A673 (cell line): ENCODE measurements around the gene ATP2B2. TPM values are rescaled to one million over a fixed set of nuclear protein-coding genes. Genes with fewer than 3 reads are reported as not detected.

ENCODE experiments used
- BruUV-seq: library from RNA; stranded (reverse); fragments of 400-500 nt; replicated peaks from 2 replicates; lab custom pipeline; 2021; lab: Mats Ljungman, UMichigan
- CTCF ChIA-PET: fragments of 300-600 bp; sonication (Branson Sonifier 250); formaldehyde crosslinking; loops from one replicate; lab custom pipeline; 2022; ENCODE audit warnings: antibody characterized with exemption; lab: Charles Lee
- POLR2A ChIA-PET: fragments of 300-600 bp; sonication (Branson Sonifier 250); formaldehyde crosslinking; loops from one replicate; lab custom pipeline; 2022; ENCODE audit warnings: antibody characterized with exemption; ENCODE audit not compliant: low non-redundant PET; lab: Charles Lee
- DNase-seq: peaks from one replicate; pipeline ENCODE4 v3.0.0-alpha.2; 2015; ENCODE audit warnings: low spot score
- H3K27ac ChIP-seq: fragments of 200-600 bp; sonication (generic); 2 replicates; pipeline ENCODE4 v1.5.1; 2016; ENCODE audit warnings: mixed run types, low read depth, mild to moderate bottlenecking, mixed read lengths, antibody characterized with exemption, low read length; ENCODE audit not compliant: poor library complexity, severe bottlenecking
- H3K27me3 ChIP-seq: fragments of 200-600 bp; sonication (generic); replicated peaks from 2 replicates; pipeline ENCODE4 v1.6.1; 2017; ENCODE audit warnings: mixed run types, low read depth, mild to moderate bottlenecking, mixed read lengths, antibody characterized with exemption, low read length; ENCODE audit not compliant: insufficient read depth, poor library complexity
- H3K36me3 ChIP-seq: fragments of 200-600 bp; sonication (generic); 2 replicates; pipeline ENCODE4 v1.6.1; 2016; ENCODE audit warnings: mixed run types, mild to moderate bottlenecking, mixed read lengths, antibody characterized with exemption, low read length; ENCODE audit not compliant: insufficient read depth, poor library complexity, severe bottlenecking
- H3K4me1 ChIP-seq: fragments of 200-600 bp; sonication (generic); 2 replicates; pipeline ENCODE4 v1.6.1; 2017; ENCODE audit warnings: mixed run types, mild to moderate bottlenecking, mixed read lengths, antibody characterized with exemption, low read length; ENCODE audit not compliant: insufficient read depth, poor library complexity, severe bottlenecking
- H3K4me3 ChIP-seq: fragments of 200-600 bp; sonication (generic); 2 replicates; pipeline ENCODE4 v1.5.1; 2016; ENCODE audit warnings: low read depth, mixed run types, mild to moderate bottlenecking, mixed read lengths, low read length; ENCODE audit not compliant: poor library complexity, severe bottlenecking
- H3K9me3 ChIP-seq: fragments of 200-600 bp; sonication (generic); 2 replicates; pipeline ENCODE4 v1.6.1; 2016; ENCODE audit warnings: mixed run types, low read depth, mild to moderate bottlenecking, mixed read lengths, antibody characterized with exemption, low read length; ENCODE audit not compliant: poor library complexity, severe bottlenecking
- EZH2 ChIP-seq: fragments of 200-600 bp; sonication (generic); IDR thresholded peaks from 2 replicates; pipeline ENCODE4 v1.6.1; 2017; ENCODE audit warnings: borderline replicate concordance, low read depth, mild to moderate bottlenecking, mixed read lengths, antibody characterized with exemption, low read length; ENCODE audit not compliant: poor library complexity, severe bottlenecking
- intact Hi-C: fragments of 100-400 bp; cut with micrococcal nuclease; formaldehyde crosslinking; loops from one replicate; pipeline ENCODE4 v1.10.0; 2022; ENCODE audit not compliant: unreplicated experiment
- total RNA-seq: library from RNA; stranded (reverse); gene quantifications from 2 replicates; pipeline ENCODE4 v1.2.3, GENCODE V29; 2021
- TF ChIP-seq, protein P1 (sequence below): fragments of 300-800, 200-600 bp; sonication (generic); conservative IDR thresholded peaks from 2 replicates; pipeline ENCODE4 v1.5.1; 2017; ENCODE audit warnings: low read depth, mild to moderate bottlenecking, antibody characterized with exemption, low read length, moderate library complexity, mixed read lengths

ATP2B2 gene
- total RNA-seq, 1 experiment from 2014 or later: 0.17 TPM

DNA sequence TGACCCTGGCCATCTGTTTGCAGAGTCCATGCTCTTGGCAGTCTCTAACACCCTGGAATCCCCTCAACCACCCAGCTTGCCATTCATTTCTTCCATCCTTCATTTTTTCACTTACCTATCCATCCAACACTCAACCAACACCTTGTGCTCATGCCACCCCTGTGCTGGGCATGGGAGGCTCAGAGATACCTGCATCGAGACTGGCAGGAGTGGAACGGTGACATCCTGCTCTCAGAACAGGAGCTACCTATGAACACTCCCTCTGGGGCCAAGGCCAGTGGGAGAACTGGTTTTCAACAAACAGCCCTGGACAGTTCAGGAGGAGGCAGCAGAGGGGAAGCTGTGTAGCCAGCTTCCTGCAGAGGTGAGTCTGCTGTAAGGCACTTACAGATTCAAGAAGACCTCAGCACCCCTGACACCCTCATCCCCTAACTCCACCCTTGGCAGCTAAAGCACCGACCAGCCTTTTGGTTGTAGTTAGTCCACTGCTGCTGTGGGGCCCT, 19.5 kb upstream of the ATP2B2 start:
- Histone ChIP-seq H3K4me3 (no peak overlapping the region), H3K36me3 (no peaks in the 10 kb centered on the region), H3K27me3 (peaks cover 47% of the 10 kb centered on the region), H3K27ac (no peak overlapping the region), H3K9me3 (no peaks in the 10 kb centered on the region), H3K4me1 (no peaks in the 10 kb centered on the region)
- intact Hi-C loops: no loop called here
- no peak for DNase-seq
- ChIA-PET POLR2A (no interaction called here), CTCF (no interaction called here)
- TF ChIP-seq, protein P1, sequence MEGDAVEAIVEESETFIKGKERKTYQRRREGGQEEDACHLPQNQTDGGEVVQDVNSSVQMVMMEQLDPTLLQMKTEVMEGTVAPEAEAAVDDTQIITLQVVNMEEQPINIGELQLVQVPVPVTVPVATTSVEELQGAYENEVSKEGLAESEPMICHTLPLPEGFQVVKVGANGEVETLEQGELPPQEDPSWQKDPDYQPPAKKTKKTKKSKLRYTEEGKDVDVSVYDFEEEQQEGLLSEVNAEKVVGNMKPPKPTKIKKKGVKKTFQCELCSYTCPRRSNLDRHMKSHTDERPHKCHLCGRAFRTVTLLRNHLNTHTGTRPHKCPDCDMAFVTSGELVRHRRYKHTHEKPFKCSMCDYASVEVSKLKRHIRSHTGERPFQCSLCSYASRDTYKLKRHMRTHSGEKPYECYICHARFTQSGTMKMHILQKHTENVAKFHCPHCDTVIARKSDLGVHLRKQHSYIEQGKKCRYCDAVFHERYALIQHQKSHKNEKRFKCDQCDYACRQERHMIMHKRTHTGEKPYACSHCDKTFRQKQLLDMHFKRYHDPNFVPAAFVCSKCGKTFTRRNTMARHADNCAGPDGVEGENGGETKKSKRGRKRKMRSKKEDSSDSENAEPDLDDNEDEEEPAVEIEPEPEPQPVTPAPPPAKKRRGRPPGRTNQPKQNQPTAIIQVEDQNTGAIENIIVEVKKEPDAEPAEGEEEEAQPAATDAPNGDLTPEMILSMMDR: no peak
- no peak for TF ChIP-seq EZH2
- BruUV-seq: no TSS peak

DNA sequence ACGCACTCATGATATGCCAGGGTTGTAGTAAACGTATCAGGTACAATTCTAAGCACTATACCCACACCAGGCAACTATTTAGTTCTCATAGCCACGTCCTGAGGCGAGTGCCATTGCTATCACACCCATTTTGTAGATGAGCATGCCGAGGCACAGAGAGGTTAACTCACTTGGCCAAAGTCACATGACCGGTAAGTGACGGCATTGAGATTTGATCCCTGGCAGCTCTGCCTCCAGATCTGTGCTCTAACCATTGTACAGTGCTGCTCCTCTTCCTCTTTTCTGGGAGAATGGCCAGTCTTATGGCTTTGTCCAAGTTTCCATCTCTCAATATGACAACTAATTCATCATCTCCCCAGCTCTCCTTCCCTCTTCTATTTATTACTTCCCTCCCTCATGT, 18.9 kb upstream of the ATP2B2 start:
- ChIA-PET CTCF (no interaction called here), POLR2A (no interaction called here)
- H3K27ac ChIP-seq: no peak overlapping the region
- no peak overlapping the region for H3K4me3 ChIP-seq
- no peak for DNase-seq
- H3K36me3 ChIP-seq: no peaks in the 10 kb centered on the region
- intact Hi-C loops: no loop called here
- TF ChIP-seq, protein P1: no peak
- no peak for TF ChIP-seq EZH2
- peaks cover 47% of the 10 kb centered on the region for H3K27me3 ChIP-seq
- no peaks in the 10 kb centered on the region for H3K4me1 ChIP-seq
- H3K9me3 ChIP-seq: no peaks in the 10 kb centered on the region
- BruUV-seq: no TSS peak

DNA sequence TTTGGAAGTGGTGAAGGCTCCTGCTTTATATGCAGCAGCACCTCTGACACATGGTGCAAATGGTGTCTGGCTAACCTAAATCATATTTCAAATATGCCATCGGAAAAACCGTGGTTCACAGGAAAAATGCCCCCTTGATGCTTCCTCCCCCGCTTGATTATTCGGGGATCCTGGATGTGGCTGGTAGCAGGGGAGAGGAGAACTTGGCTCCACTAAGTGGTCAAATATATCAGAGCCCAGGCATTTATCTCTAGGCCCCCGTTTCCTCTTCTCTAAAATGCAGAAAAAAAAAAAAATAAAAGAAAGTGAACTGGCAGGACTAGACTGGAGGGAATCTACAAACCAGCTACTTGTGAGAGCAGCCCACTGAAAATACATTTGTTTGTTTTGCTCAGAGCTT, 18.2 kb upstream of the ATP2B2 start:
- Histone ChIP-seq H3K27ac (no peak overlapping the region), H3K36me3 (no peaks in the 10 kb centered on the region), H3K9me3 (no peaks in the 10 kb centered on the region), H3K4me3 (no peak overlapping the region), H3K4me1 (no peaks in the 10 kb centered on the region), H3K27me3 (peaks cover 47% of the 10 kb centered on the region)
- POLR2A ChIA-PET: no interaction called here
- DNase-seq: no peak
- CTCF ChIA-PET: no interaction called here
- intact Hi-C loops: no loop called here
- TF ChIP-seq EZH2: no peak
- TF ChIP-seq, protein P1: no peak
- BruUV-seq: no TSS peak
